GM12878 (cell line): Measurements from ENCODE around the gene ZFP3.

ENCODE experiments used
- ATF2 ChIP-seq: IDR thresholded peaks from 2 replicates; pipeline ENCODE4 v1.6.1; 2012; ENCODE audit warnings: low read length, inconsistent platforms
- KDM1A ChIP-seq: fragments of 200-600 bp; sonication (generic); IDR thresholded peaks from 2 replicates; pipeline ENCODE4 v1.6.1; 2016; ENCODE audit warnings: borderline replicate concordance
- MYC ChIP-seq: IDR thresholded peaks from 2 replicates; pipeline ENCODE4 v1.6.1; 2011; ENCODE audit warnings: mild to moderate bottlenecking, low read length, moderate library complexity, inconsistent platforms; ENCODE audit not compliant: insufficient read depth, insufficient replicate concordance, insufficient read length, severe bottlenecking
- POLR2A ChIP-seq: IDR thresholded peaks from 2 replicates; pipeline ENCODE4 v1.6.1; 2011; ENCODE audit warnings: low read depth, mild to moderate bottlenecking, low read length
- TF ChIP-seq, protein P1 (sequence below), 3 experiments: IDR thresholded peaks in 2 of 3; conservative IDR thresholded peaks in 1 of 3; 2 replicates each; pipeline ENCODE4 v1.5.1; 2011; ENCODE audit warnings: low read depth in 3 of 3, low read length in 3 of 3, mild to moderate bottlenecking in 3 of 3, control low read depth in 2 of 3, moderate library complexity in 2 of 3, inconsistent platforms in 1 of 3, mixed read lengths in 1 of 3; ENCODE audit not compliant: control insufficient read depth in 2 of 3, insufficient read depth in 1 of 3; ENCODE audit errors: extremely low read depth in 1 of 3

DNA sequence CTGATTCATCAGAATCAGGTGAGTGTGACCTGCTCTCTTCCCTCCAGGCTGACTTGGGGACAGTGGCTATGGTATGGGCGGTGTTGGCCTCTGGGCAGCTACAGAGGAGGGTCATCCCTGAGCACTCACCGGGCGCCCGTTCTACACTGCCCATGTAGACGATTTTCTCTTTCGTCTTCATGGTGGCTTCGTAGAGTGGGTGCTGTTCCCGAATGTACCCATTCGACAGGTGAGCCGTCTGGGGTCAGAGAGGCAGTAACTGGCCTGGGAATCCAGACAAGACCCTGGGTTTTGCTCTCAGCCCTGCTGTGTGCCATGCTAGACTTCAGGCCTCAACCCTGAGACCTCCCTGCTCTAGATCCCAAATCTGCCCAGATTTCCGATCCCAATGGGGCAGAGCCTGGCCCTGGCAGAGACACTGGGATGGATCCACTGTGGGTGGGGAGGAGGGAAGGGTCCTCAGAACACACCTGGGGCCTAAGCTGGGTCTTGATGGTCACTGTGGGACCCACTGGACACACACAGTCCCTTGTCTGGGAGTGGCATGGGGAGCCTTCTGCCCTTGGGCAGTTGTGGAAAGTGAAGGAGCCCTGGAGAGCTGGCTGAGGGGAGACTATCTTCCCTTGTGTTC is 50.8 kb downstream of the ZFP3 start:
- TF ChIP-seq MYC (no peak), ATF2 (no peak), POLR2A (no peak), KDM1A (no peak)
- TF ChIP-seq, protein P1, sequence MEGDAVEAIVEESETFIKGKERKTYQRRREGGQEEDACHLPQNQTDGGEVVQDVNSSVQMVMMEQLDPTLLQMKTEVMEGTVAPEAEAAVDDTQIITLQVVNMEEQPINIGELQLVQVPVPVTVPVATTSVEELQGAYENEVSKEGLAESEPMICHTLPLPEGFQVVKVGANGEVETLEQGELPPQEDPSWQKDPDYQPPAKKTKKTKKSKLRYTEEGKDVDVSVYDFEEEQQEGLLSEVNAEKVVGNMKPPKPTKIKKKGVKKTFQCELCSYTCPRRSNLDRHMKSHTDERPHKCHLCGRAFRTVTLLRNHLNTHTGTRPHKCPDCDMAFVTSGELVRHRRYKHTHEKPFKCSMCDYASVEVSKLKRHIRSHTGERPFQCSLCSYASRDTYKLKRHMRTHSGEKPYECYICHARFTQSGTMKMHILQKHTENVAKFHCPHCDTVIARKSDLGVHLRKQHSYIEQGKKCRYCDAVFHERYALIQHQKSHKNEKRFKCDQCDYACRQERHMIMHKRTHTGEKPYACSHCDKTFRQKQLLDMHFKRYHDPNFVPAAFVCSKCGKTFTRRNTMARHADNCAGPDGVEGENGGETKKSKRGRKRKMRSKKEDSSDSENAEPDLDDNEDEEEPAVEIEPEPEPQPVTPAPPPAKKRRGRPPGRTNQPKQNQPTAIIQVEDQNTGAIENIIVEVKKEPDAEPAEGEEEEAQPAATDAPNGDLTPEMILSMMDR (IDR thresholded peaks at IDR 0.05 in 2 of 3, conservative IDR thresholded peaks at IDR 0.05 in 1 of 3; ENCODE audit: control insufficient read depth in 2 of 3, extremely low read depth in 1 of 3, insufficient read depth in 1 of 3, low read depth in 3 of 3, low read length in 3 of 3), result no peak
